ENCODE data around the gene GORAB.

DNA sequence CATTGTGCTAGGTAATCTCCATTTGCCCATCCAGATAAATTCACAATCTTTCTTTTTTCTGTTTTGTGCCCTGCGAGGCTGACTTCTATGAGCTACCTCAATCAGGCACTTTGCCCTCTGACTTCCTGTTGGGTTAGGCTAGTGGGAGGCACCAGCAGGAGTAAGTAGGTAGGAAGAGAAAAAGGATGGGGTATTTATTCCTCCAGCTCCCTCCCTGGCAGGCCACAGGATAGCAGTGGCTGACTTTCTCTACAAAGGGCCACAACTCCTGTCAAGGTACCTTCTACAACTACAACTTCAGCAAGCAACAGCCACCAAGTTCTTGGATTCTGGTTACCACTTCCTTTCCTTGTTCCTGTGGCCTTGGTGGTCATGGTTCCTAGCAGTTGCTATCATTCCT lies 18.8 kb upstream of the GORAB start:
- TF ChIP-seq TAF1 (IDR thresholded peaks at IDR 0.05; ENCODE audit: control insufficient read depth, extremely low read depth, insufficient read depth, low read length, severe bottlenecking) (no peak), CC2D1A (IDR thresholded peaks at IDR 0.05) (no peak), HMG20A (CRISPR knock-in tag; conservative IDR thresholded peaks at IDR 0.05) (no peak), POLR2AphosphoS5 (IDR thresholded peaks at IDR 0.05; ENCODE audit: control insufficient read depth, insufficient read depth, low read depth, low read length) (no peak), TARDBP (IDR thresholded peaks at IDR 0.05) (no peak), CBX1 (IDR thresholded peaks at IDR 0.05; ENCODE audit: low read depth) (no peak), USF1 (CRISPR knock-in tag; IDR thresholded peaks at IDR 0.05) (no peak), NFYB (IDR thresholded peaks at IDR 0.05; ENCODE audit: extremely low read depth, insufficient read length) (no peak), YBX1 (IDR thresholded peaks at IDR 0.05) (no peak), TCF3 (CRISPR knock-in tag; IDR thresholded peaks at IDR 0.05) (no peak), FOXA3 (CRISPR knock-in tag; conservative IDR thresholded peaks at IDR 0.05 in 1 of 2, IDR thresholded peaks at IDR 0.05 in 1 of 2) (no peak)
- TF ChIP-seq, protein P1, sequence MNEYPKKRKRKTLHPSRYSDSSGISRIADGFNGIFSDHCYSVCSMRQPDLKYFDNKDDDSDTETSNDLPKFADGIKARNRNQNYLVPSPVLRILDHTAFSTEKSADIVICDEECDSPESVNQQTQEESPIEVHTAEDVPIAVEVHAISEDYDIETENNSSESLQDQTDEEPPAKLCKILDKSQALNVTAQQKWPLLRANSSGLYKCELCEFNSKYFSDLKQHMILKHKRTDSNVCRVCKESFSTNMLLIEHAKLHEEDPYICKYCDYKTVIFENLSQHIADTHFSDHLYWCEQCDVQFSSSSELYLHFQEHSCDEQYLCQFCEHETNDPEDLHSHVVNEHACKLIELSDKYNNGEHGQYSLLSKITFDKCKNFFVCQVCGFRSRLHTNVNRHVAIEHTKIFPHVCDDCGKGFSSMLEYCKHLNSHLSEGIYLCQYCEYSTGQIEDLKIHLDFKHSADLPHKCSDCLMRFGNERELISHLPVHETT (CRISPR knock-in tag; conservative IDR thresholded peaks at IDR 0.05 in 1 of 2, IDR thresholded peaks at IDR 0.05 in 1 of 2), result no peak
- TF ChIP-seq, protein P2, sequence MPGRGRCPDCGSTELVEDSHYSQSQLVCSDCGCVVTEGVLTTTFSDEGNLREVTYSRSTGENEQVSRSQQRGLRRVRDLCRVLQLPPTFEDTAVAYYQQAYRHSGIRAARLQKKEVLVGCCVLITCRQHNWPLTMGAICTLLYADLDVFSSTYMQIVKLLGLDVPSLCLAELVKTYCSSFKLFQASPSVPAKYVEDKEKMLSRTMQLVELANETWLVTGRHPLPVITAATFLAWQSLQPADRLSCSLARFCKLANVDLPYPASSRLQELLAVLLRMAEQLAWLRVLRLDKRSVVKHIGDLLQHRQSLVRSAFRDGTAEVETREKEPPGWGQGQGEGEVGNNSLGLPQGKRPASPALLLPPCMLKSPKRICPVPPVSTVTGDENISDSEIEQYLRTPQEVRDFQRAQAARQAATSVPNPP (IDR thresholded peaks at IDR 0.05; ENCODE audit: borderline replicate concordance, insufficient read depth, insufficient read length), result no peak

All from K562 (cell line).